HG03457 (cell line): ENCODE results near the gene TMBIM4.
"Not testable (repeated sequence)": the region's sequence is repeated elsewhere in the genome, so short reads cannot be mapped to it uniquely, and the experiment has no call there.

Experiments used
- ATAC-seq: cut with Tn5 transposase; IDR thresholded peaks from one replicate; pipeline ENCODE4 v1.9.1; 2021; ENCODE audit warnings: moderate number of reproducible peaks; ENCODE audit not compliant: unreplicated experiment

The TMBIM4 gene, protein sequence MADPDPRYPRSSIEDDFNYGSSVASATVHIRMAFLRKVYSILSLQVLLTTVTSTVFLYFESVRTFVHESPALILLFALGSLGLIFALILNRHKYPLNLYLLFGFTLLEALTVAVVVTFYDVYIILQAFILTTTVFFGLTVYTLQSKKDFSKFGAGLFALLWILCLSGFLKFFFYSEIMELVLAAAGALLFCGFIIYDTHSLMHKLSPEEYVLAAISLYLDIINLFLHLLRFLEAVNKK

DNA sequence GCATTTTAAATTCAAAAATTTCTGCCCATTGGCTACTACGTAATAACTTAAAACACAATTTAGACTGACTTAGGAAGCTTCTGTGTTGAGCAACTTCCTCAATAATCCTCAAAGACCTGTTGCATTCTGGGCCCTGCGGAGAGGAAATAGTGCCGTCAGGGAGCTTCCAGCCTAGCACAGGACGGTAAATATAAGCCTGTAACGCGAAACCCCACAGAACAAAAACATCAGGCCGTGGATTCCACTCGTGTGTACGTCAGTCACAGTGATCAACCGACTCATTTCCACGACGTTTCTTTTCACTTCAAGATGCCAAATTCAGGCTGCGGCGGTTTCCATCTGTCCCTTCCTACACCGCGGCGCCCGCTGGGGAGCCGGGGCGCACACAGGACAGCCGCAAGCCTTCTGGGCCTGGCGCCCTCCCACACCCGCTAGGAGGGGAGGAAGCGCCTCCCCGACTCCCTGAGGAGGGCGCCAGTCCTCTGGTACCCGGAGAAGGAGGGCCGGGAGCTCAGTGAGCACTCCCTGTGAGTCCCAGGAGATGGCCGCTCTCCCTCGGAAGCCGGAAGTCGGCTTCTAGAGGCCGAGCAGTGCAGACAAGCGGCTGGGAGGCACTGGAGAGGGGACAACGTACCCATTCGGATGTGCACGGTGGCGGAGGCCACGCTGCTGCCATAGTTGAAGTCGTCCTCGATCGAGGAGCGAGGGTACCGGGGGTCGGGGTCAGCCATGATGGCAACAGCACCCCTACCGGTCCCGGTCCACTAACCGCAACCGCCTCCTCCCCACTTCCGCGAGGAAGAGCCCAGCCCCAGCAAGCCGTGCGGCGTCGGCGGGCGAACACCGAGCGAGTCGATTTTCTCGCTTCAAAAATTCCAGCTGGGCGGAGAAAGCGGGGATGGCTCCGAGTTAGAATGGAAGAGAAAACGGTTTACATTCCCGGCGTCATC, at the start of gene TMBIM4:
TSS of gene TMBIM4 (minus strand) at position 776 of the 950 bp plus-strand sequence. CDS start at position 731, 45 bp downstream.
- peak; percentile 87 for ATAC-seq

- ATAC-seq = no peak
These were observed 47.6 kb upstream of the TMBIM4 start for GRCh38 chr12:66217342-66217917.

GRCh38 chr12:66213011-66213410, 43.2 kb upstream of the TMBIM4 start:
- ATAC-seq = not testable (repeated sequence)

DNA sequence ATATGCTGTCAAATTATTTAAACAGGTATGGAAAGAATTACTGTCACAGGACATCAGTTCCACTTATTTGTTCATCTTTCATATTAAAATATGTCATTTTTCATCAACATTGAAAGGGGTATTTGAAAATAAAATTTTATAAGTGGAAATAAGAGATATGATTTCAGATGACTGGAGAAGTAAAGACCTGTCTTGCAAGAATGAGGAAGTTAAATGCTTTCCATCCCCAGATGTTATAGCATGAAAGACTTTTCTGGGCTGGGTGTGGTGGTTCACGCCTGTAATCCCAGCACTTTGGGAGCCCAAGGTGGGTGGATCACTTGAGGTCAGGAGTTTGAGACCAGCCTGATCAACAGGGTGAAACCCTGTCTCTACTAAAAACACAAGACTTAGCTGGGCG, 41.8 kb upstream of the TMBIM4 start:
- ATAC-seq = not testable (repeated sequence)

GRCh38 chr12:66210840-66211239, 41.0 kb upstream of the TMBIM4 start:
- no peak for ATAC-seq

- no peak for ATAC-seq
These were observed 36.3 kb upstream of the TMBIM4 start for GRCh38 chr12:66206141-66206540.

- no peak for ATAC-seq
These were observed 34.0 kb upstream of the TMBIM4 start for GRCh38 chr12:66203820-66204219.

DNA sequence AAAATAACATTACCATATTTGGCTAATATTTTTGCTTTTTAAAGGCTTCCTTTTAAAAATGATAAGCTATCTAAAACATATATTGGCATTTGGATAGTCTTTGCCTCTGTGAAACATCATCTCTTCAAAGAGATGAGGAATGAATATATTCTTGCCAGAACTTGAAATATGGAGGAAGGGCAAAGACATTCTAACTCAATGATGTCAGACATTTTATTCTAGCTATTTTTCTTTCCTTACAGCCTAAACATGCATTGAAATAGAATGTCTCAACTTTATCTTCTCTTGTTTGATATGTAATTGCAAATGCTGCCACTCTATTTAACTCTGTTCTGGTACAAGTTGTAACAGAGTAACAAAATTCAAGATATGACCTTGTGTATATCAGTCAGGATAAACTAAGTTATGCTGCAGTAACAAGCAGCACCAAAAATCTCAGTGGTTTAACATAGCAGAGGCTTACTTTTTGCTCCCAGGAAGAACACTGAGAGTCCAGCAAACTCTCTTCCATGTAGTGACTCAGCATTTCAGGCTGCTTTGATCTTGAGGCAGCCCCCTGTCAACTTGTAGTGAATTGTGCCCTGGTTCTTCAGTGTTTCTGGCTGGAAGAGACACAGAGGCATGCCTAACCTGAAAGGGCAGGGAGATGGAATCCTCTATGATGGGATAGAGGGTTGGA, 30.2 kb upstream of the TMBIM4 start:
- no peak for ATAC-seq

- ATAC-seq = no peak
These were observed 29.3 kb upstream of the TMBIM4 start for GRCh38 chr12:66199141-66199540.

GRCh38 chr12:66197495-66197921, 27.7 kb upstream of the TMBIM4 start:
- no peak for ATAC-seq

- ATAC-seq = peak; percentile 86
These were observed 27.0 kb upstream of the TMBIM4 start for GRCh38 chr12:66196806-66197205.

DNA sequence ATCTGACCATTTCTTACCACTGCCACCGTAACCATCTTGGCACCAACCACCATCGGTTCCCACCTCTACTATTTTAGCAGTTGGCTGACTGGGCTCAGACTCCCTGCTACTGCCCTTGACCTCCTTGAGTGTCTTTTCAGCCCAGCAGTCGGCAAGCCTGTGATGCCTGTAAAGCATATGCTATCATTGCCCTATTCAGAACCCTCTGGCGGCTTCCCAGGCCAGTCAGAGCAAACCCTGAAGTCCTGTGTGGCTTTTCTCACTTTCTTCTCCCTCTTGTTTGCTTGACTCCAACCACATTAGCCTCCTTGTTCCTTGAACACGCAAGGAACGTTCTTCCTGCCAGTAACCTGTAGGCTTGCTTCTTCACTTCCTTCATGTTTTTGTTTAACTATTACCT, 25.4 kb upstream of the TMBIM4 start:
- ATAC-seq = no peak

DNA sequence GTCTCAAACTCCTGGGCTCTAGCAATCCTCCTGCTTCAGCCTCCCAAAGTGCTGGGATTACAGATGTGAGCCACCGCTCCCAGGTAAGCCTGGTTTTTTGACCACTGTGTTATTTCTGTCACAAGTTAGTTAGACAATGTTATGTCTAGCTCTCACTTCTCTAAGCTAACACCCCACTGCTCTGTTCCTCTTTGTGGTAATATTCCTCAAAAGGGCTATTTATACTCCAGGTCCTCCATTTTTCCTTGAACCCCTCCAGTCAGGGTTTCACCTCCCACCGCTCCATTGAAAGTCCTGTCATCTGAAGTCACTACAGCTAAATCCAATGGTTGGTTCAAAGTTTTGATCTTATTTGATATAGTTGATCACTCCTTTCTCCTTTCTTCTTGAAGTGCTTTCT, 24.3 kb upstream of the TMBIM4 start:
- ATAC-seq = no peak

- no peak for ATAC-seq
These were observed 21.8 kb upstream of the TMBIM4 start for GRCh38 chr12:66191547-66192126.

DNA sequence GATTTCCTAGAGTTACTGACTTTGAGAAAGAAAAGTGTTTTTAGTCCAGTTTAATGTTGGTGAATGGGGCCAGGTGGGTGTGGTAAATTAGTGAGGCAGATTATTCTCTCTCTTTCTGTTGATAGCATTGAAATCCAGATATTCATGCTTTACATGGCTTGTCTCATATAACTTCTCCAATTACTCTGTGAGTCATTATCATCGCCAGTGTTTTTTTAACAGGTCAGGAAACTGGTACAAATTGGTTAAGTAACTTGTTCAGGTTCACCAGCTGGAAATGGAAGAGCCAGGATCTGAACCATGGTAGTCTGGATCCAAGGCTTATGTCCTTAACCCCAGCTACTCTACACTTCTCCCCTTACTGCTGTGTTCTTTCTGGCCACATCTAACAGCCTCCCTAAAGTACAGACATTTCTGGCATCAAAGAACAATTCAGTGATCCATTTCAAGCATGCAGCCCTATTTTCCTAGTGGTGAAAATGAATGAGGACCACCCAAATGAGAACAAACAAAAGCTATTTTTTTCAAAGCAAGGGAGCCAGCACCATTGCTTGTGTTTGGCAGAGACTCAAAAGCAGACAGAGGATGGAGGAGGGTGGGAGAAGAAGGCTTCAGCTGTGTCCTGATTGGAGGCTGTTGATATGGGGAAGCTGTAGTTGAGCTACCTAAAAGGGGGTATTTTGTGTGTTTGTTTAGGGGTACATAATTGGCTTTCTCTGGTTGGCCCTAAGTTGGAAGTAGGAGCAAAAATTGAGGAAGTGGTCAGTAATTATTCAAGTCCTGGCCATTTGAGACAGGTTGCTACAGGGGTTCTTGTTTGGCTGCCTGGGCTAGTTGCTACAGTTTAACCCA, 20.9 kb upstream of the TMBIM4 start:
- no peak for ATAC-seq

DNA sequence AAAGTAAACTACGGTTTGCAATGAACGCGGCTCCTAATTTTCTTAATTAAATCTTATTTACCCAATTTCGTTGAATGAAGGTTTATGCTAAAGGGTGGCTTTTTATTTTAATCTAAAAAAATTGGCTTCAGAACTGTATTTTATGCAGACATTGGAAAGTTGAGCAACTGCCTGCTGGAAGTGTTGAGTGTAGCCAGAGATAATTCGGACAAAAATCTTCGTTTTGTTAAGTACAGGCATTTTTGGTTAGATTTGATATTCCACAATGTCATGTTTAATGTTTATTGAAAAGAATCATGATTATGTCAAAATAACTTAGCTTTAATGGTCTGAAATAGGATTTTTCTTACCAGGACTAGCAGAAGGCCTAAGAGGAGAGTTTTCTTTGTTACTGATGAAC, 20.1 kb upstream of the TMBIM4 start:
- ATAC-seq = no peak

DNA sequence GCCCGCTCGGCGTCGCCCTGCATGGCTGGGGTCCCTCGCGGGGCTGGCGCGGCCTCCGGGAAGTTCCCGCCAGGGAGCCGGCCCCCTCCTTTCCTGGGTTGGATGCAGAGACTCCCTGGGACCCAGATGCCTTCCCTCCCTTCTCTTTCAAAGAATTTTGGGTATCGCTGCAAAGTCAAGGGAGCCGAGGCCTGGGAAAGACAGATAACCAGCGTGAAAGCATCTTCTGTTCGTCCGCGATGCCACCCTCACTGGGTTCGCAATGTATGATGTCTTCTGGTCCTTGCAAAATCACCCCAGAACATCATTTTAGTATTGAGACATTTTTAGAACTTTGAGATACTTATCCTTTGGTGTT, 19.7 kb upstream of the TMBIM4 start:
- no peak for ATAC-seq

GRCh38 chr12:66188584-66189485, 19.0 kb upstream of the TMBIM4 start, which contains the start of gene IRAK3:
TSS of gene IRAK3 (plus strand) at chr12:66189214. CDS start at chr12:66189300, 86 bp downstream.
- peak; percentile 62 for ATAC-seq

DNA sequence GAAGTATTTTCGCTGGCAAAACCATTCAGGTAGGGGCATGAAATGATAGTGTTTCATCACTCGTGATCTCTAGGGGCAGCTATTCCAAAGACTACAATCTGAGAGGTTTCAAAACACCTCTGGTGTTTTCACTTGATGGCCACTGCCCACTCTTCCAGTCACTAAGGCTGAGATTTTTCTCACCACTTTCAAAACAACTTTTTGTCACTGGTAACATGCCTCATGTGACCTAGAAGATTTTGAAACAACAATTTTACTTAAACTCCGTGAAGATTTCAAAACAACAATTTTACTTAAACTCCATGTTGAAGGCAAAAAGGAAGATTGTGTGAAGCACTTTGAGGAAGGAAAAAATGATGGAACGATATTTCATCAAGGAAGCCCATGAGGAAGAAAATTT, 18.0 kb upstream of the TMBIM4 start:
- ATAC-seq = no peak
